Mucosa of gallbladder (tissue), 1 donor: ENCODE results near the gene BRF1. TPM values are rescaled to one million over a fixed set of nuclear protein-coding genes. Genes with fewer than 3 reads are reported as not detected.

ENCODE experiments used
- DNase-seq: peaks from one replicate; pipeline ENCODE4 v3.0.0-alpha.2; 2020; ENCODE audit warnings: low spot score
- total RNA-seq: library from RNA; stranded (reverse); gene quantifications from one replicate; pipeline ENCODE4 v1.2.1, GENCODE V29; 2021
- donor health status: DM: no; HTN: no; CAD: no.

Gene BRF1
- total RNA-seq, 1 donor from 2014 or later: 51.7 TPM

- no peak for DNase-seq
Measured at GRCh38 chr14:105229099-105229655, 71.6 kb downstream of the BRF1 start.

- DNase-seq: no peak
Measured at GRCh38 chr14:105228562-105228961, 72.2 kb downstream of the BRF1 start.

GRCh38 chr14:105227346-105227745 is 73.5 kb downstream of the BRF1 start:
- DNase-seq: no peak

GRCh38 chr14:105226198-105226597 is 74.6 kb downstream of the BRF1 start:
- no peak for DNase-seq

DNA sequence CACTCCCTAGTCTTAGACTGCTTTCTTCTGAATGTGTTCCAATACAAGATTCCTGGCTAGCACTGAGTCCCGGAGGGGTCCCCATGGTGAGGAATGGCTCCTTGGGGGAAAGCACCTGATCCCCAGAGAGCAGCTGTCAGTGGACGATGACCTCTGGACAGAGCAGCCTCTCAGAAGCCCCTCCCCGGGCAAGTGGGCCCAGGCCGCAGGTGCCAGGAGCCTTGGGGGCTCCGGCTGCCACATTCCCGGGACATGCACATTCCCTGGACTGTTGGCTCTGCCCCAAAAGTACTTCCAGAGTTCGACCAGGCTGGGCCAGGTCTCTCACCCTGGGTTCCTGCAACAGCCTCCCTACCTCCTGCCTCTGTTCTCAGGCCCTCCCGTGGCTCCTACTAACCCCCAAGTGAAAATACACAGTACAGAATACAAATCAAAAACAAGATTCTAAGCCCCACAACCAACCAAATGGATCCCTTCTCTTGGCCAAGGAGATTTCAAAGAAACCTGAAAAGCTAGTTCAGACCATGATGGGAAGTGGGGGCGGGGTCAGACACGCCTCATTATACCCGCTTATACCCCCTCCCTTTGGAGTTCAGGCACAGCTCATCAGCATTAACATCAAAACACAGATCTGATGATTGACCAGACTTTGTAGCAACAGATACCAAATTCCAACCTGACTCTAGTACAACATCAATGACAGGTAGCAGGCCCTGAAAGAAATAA is 75.8 kb downstream of the BRF1 start:
- no peak for DNase-seq

DNA sequence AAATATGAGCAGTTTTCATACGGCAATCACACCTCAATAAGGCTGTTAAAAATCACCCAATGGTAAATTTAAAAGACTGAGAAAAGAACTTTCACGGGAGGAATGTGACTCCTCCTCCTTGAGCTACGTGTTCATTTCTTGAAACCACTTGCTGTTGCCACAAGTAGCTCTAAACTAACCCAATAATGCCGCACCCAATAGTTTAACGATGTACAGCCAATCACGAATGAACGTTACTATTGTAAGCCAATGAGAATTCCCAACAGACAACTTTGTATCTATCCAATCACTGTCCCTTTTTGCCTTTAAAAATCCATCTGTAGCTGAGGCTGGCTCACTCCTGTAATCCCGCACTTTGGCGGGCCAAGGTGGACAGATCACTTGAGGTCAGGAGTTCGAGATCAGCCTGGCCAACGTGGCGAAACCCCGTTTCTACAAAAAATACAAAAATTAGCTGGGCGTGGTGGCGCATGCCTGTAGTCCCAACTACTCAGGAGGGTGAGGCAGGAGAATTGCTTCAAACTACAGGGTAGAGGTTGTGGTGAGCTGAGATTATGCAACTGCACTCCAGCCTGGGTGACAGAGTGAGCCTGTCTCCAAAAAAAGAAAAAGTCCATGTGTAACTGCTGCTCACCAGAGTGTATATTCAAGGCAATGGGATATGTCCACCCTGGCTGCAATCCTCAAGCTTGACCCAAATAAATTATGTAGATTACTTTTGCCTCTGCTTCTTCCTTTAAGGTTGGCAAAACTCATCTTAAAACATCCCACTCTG is 76.8 kb downstream of the BRF1 start:
- DNase-seq: no peak

- DNase-seq: no peak
Measured at GRCh38 chr14:105223260-105223659, 77.5 kb downstream of the BRF1 start.

GRCh38 chr14:105221598-105222178 is 79.1 kb downstream of the BRF1 start:
- DNase-seq: no peak

DNA sequence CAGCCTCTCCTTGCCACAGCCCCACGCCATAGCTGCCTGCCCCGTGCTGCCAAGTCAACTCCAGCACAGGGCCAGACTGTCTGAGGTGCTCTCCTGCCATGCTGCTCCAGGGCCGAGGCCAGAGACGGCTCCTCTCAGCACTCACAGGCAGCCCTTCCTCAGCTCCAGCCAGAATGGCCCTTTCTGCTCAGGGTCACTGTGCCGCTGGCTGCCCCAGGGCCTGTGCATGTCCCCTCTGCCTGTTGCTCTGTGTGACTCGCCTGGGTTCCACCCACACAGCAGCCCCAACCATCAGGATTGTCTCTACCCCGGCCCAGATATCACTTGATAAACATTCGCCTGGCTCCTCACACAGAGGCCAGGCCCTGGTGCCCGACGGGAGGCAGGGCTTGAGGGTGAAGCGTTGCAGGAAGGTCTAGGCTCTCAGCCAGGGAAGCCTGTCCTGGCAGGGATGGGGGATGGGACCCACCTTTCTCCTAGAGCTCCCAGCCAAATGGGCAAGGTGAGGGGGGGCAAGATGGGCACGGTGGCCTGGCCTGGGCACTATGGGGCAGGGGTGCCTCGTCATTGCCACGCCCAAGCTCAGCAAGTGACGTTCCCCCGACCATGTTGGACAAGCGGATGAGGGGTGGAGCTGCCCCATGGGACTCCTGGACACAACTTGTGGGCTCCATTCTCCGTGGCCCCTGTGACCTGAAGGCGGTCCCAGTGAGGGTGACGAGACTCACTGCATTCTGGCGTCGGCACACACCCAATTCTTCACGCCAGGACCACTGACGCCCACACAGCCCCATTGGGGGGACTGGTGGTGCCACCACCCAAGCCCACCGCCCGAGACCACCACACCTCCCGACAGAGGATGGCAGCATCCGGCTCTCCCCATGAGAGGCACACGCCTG is 79.9 kb downstream of the BRF1 start:
- DNase-seq: no peak

- no peak for DNase-seq
Measured at GRCh38 chr14:105219753-105220152, 81.0 kb downstream of the BRF1 start.

DNA sequence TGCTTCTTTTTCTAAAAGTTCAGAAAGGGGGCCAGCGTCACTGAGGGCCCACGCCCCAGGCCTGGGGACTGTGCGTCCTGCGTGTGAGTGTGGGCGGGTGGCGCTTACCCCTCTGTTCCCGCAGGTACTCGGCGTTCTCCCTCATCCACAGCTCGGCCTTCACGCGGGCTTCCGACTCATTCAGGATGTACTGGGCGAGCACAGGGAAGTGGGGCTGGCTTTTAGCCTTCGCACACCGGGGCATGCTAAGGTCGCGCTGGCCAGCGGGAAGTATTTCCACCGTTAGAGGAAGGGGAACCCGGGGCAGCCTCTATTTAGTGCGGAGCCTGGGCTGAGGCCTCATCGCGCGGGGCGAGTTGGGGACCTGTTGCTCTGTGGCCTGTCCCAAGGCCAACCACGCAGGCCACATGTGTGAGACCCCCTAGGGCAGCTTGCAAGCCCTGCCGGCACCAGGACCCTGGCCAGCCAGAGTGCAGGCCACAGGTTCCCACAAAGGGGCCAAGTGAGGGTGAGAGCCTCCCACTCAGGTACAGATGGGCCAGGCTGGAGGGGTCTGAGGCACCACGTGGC is 81.7 kb downstream of the BRF1 start:
- DNase-seq: no peak

- DNase-seq: no peak
Measured at GRCh38 chr14:105218611-105219010, 82.2 kb downstream of the BRF1 start.

GRCh38 chr14:105217774-105218173 is 83.0 kb downstream of the BRF1 start:
- DNase-seq: no peak

- DNase-seq: no peak
Measured at GRCh38 chr14:105216490-105217247, 84.1 kb downstream of the BRF1 start.

DNA sequence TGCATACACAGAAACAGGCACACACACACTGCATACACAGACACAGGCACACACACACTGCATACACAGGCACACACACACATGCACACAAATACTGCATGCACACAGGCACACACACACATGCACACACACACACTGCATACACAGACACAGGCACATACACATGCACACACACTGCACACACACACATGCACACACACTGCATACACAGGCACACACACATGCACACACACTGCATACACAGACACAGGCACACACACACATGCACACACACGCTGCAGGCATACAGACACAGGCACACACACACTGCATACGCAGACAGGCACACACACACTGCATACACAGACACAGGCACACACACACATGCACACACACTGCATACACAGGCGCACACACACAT is 85.2 kb downstream of the BRF1 start:
- no peak for DNase-seq

DNA sequence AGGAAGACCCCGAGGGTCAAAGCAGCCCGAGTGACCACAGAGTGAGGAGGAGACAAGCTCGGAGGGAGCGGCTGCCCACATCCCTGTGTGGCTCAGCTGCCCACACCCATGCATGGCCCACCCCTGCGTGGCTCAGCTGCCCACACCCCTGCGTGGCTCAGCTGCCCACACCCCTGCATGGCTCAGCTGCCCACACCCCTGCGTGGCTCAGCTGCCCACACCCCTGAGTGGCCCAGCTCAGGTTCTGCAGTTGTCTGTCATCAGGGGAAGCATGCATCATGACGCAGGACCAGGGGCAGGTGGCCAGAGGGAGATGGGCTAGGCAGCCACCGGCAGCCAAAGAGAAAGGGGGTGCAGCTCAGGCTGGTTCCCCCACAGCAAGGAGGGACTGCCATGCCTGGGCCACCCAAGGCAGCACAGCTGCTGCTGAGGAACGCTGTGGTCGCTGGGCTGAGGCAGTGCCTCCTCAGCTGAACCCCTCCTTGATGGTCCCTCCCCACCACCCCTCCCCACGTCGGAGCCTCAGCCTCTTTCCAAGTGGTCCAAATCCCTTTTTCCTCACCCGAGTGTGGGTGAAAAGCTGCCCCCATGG is 86.4 kb downstream of the BRF1 start:
- DNase-seq: no peak

GRCh38 chr14:105213361-105213760 is 87.4 kb downstream of the BRF1 start:
- DNase-seq: no peak

- DNase-seq: no peak
Measured at GRCh38 chr14:105212541-105213300, 88.1 kb downstream of the BRF1 start.

GRCh38 chr14:105211758-105212089 is 89.1 kb downstream of the BRF1 start:
- no peak for DNase-seq
